DOHH2 (cell line): Measurements from ENCODE around the gene MED26.

Experiments used
- EZH2phosphoT487 ChIP-seq: fragments of 200-600 bp; sonication (generic); IDR thresholded peaks from 2 replicates; pipeline ENCODE4 v1.6.1; 2017; ENCODE audit warnings: borderline replicate concordance, mild to moderate bottlenecking, antibody characterized with exemption, low read length, moderate library complexity, mixed read lengths
- TF ChIP-seq, protein P1 (sequence below): fragments of 200-600 bp; sonication (generic); IDR thresholded peaks from one replicate; pipeline ENCODE4 v1.5.1; 2014; ENCODE audit warnings: antibody characterized with exemption, mild to moderate bottlenecking, low read depth, low read length; ENCODE audit not compliant: poor library complexity, severe bottlenecking

DNA sequence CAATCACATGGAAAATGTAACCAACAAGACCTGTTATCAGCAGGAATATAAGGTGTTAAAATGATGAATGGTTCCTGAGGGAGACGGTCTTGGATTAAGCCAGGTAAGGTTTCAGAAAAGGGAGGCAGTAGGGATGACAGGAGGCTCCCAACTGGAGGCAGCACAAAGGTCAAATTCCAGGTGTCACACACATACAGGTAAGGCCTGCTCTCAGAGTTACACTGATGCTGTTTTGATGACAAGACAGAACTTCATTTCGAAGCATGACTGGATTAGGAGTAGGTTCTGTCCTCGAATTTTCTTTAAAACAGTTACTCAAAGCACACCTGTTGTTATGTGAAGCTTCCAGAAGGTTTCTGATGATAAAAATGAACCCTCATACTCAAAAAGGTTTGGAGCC, 7.4 kb downstream of the MED26 start:
- TF ChIP-seq, protein P1, sequence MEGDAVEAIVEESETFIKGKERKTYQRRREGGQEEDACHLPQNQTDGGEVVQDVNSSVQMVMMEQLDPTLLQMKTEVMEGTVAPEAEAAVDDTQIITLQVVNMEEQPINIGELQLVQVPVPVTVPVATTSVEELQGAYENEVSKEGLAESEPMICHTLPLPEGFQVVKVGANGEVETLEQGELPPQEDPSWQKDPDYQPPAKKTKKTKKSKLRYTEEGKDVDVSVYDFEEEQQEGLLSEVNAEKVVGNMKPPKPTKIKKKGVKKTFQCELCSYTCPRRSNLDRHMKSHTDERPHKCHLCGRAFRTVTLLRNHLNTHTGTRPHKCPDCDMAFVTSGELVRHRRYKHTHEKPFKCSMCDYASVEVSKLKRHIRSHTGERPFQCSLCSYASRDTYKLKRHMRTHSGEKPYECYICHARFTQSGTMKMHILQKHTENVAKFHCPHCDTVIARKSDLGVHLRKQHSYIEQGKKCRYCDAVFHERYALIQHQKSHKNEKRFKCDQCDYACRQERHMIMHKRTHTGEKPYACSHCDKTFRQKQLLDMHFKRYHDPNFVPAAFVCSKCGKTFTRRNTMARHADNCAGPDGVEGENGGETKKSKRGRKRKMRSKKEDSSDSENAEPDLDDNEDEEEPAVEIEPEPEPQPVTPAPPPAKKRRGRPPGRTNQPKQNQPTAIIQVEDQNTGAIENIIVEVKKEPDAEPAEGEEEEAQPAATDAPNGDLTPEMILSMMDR, result no peak
- no peak for TF ChIP-seq EZH2phosphoT487
